Measurements from ENCODE around the gene PTGES.

DNA sequence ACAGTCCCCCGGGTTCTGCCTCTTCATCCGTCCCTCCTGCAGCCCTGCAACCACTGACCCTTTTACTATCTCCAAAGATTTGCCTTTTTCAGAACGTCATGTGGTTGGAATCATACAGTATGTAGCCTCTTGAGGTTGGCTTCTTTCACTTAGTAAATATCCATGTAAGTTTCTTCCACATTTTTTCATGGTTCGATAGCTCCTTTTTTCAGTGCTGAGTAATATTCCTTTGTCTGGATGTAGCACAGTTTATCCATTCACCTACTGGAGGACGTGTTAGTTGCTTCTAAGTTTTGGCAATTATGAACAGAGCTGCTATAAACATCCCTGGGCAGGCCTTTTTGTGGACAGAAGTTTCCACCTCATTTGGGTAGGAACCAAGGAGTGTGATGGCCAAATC lies 60.3 kb downstream of the PTGES start:
- TF ChIP-seq EP300 (IDR thresholded peaks at IDR 0.05): no peak
- TF ChIP-seq, protein P1, sequence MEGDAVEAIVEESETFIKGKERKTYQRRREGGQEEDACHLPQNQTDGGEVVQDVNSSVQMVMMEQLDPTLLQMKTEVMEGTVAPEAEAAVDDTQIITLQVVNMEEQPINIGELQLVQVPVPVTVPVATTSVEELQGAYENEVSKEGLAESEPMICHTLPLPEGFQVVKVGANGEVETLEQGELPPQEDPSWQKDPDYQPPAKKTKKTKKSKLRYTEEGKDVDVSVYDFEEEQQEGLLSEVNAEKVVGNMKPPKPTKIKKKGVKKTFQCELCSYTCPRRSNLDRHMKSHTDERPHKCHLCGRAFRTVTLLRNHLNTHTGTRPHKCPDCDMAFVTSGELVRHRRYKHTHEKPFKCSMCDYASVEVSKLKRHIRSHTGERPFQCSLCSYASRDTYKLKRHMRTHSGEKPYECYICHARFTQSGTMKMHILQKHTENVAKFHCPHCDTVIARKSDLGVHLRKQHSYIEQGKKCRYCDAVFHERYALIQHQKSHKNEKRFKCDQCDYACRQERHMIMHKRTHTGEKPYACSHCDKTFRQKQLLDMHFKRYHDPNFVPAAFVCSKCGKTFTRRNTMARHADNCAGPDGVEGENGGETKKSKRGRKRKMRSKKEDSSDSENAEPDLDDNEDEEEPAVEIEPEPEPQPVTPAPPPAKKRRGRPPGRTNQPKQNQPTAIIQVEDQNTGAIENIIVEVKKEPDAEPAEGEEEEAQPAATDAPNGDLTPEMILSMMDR (IDR thresholded peaks at IDR 0.05): no peak
